Type B pancreatic cell (in vitro differentiated cells): Measurements from ENCODE around the gene SLC43A2. TPM values are rescaled to one million over a fixed set of nuclear protein-coding genes. Genes with fewer than 3 reads are reported as not detected.

Experiments used
- DNase-seq: peaks from one replicate; pipeline ENCODE4 v3.0.0; 2021; ENCODE audit warnings: mixed read lengths; ENCODE audit not compliant: unreplicated experiment; ENCODE audit errors: extremely low spot score
- H3K27ac Mint-ChIP-seq: 2 replicates; pipeline ENCODE4 v1.8.0; 2021; ENCODE audit warnings: mild to moderate bottlenecking, mixed read lengths
- H3K27me3 Mint-ChIP-seq: 2 replicates; pipeline ENCODE4 v1.8.0; 2021; ENCODE audit warnings: mixed read lengths
- H3K36me3 Mint-ChIP-seq: 2 replicates; pipeline ENCODE4 v1.8.0; 2021; ENCODE audit warnings: mixed read lengths
- H3K4me1 Mint-ChIP-seq: one replicate; pipeline ENCODE4 v1.8.0; 2021; ENCODE audit warnings: mixed read lengths; ENCODE audit not compliant: unreplicated experiment
- H3K4me3 Mint-ChIP-seq: 2 replicates; pipeline ENCODE4 v1.8.0; 2021; ENCODE audit warnings: mild to moderate bottlenecking, mixed read lengths
- H3K9me3 Mint-ChIP-seq: 2 replicates; pipeline ENCODE4 v1.8.0; 2021; ENCODE audit warnings: mixed read lengths
- total RNA-seq: library from RNA; stranded (reverse); gene quantifications from 2 replicates; pipeline ENCODE4 v1.2.1, GENCODE V29; 2021; ENCODE audit warnings: low replicate concordance
- TF ChIP-seq, protein P1 (sequence below): fragments of 200-600 bp; sonication (generic); conservative IDR thresholded peaks from 2 replicates; pipeline ENCODE4 v1.5.0; 2021; ENCODE audit warnings: antibody characterized with exemption, mild to moderate bottlenecking

SLC43A2 gene
- total RNA-seq, 1 donor from 2014 or later, result 23.5 TPM

DNA sequence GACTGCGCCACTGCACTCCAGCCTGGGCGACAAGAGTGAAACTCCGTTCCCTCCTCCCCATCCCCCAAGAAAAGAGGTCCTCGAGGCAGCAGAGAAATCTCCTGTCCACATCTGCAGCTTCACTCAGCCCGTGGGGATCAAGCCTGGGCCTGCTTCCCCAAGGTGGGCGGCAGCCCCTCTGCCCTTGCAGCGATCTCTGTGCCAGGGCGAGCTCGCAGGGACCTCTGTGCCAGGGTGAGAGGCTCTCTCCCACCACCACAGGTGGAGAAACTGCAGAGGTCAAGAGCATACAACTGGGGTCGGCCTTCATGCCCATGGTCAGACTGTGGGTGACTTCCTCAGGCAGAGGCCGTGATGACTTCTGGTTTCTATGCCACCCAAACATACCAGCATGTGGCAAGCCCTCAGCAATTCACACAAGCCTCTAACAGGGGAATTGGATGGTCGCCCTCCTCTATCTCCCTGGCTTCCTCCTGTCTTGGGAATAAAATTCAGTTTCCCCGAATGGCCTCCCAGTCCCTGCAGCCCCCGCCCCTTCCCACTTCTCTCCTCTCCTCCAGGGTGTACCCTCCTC is 5.5 kb downstream of the SLC43A2 start:
- no peaks in the 10 kb centered on the region for H3K36me3 Mint-ChIP-seq
- TF ChIP-seq, protein P1, sequence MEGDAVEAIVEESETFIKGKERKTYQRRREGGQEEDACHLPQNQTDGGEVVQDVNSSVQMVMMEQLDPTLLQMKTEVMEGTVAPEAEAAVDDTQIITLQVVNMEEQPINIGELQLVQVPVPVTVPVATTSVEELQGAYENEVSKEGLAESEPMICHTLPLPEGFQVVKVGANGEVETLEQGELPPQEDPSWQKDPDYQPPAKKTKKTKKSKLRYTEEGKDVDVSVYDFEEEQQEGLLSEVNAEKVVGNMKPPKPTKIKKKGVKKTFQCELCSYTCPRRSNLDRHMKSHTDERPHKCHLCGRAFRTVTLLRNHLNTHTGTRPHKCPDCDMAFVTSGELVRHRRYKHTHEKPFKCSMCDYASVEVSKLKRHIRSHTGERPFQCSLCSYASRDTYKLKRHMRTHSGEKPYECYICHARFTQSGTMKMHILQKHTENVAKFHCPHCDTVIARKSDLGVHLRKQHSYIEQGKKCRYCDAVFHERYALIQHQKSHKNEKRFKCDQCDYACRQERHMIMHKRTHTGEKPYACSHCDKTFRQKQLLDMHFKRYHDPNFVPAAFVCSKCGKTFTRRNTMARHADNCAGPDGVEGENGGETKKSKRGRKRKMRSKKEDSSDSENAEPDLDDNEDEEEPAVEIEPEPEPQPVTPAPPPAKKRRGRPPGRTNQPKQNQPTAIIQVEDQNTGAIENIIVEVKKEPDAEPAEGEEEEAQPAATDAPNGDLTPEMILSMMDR, result no peak
- no peaks in the 10 kb centered on the region for H3K9me3 Mint-ChIP-seq
- no peak overlapping the region for H3K4me3 Mint-ChIP-seq
- H3K27ac Mint-ChIP-seq, result no peak overlapping the region
- peaks cover 15% of the 10 kb centered on the region for H3K4me1 Mint-ChIP-seq
- peaks cover 21% of the 10 kb centered on the region for H3K27me3 Mint-ChIP-seq
- DNase-seq, result no peak

- no peak for DNase-seq
- TF ChIP-seq, protein P1, result no peak
- Mint-ChIP-seq H3K9me3 (no peaks in the 10 kb centered on the region), H3K36me3 (no peaks in the 10 kb centered on the region), H3K4me1 (peaks cover 14% of the 10 kb centered on the region), H3K27ac (peak overlapping the region; percentile 80), H3K27me3 (peaks cover 11% of the 10 kb centered on the region), H3K4me3 (peak overlapping the region; percentile 20)
Measured at GRCh38 chr17:1621273-1621954, 7.2 kb downstream of the SLC43A2 start.

DNA sequence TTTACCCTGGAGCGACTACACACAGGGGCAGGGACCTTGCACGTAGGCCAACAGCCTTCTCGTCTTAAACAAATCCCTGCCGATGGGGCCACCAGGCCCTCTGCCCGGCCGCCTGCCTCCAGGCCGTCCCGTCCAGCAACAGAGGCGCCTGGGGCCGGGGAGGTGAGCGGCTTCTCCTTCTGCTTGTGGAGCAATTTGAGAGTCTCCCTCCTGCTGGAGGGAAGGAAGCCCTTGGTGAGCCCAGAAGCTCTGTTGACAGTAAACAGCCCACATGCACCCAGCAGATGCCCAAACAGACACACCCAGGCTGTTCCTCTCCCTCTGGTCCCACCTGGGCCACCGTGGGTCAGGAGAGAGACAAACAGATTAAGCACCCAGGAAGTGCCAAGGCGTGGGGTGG is 8.1 kb downstream of the SLC43A2 start:
- H3K4me3 Mint-ChIP-seq, result no peak overlapping the region
- DNase-seq, result no peak
- TF ChIP-seq, protein P1, result no peak
- H3K9me3 Mint-ChIP-seq, result no peaks in the 10 kb centered on the region
- peaks cover 2% of the 10 kb centered on the region for H3K27me3 Mint-ChIP-seq
- H3K27ac Mint-ChIP-seq, result no peak overlapping the region
- H3K4me1 Mint-ChIP-seq, result peaks cover 9% of the 10 kb centered on the region
- H3K36me3 Mint-ChIP-seq, result no peaks in the 10 kb centered on the region

GRCh38 chr17:1617620-1618174 is 10.9 kb downstream of the SLC43A2 start:
- TF ChIP-seq, protein P1, result no peak
- H3K9me3 Mint-ChIP-seq, result no peaks in the 10 kb centered on the region
- no peak overlapping the region for H3K4me3 Mint-ChIP-seq
- H3K27ac Mint-ChIP-seq, result peak overlapping the region; percentile 31
- no peaks in the 10 kb centered on the region for H3K36me3 Mint-ChIP-seq
- no peak for DNase-seq
- H3K4me1 Mint-ChIP-seq, result peaks cover 9% of the 10 kb centered on the region
- H3K27me3 Mint-ChIP-seq, result no peaks in the 10 kb centered on the region

GRCh38 chr17:1616101-1616500 is 12.5 kb downstream of the SLC43A2 start:
- no peaks in the 10 kb centered on the region for H3K9me3 Mint-ChIP-seq
- TF ChIP-seq, protein P1, result no peak
- H3K27ac Mint-ChIP-seq, result no peak overlapping the region

More at GRCh38 chr17:1616101-1616500, 12.5 kb downstream of the SLC43A2 start:
- no peak for DNase-seq
- Mint-ChIP-seq H3K36me3 (no peaks in the 10 kb centered on the region), H3K27me3 (no peaks in the 10 kb centered on the region), H3K4me3 (no peak overlapping the region), H3K4me1 (peaks cover 9% of the 10 kb centered on the region)
